AG04450 (cell line): Measurements from ENCODE around the gene TCF20. TPM values are rescaled to one million over a fixed set of nuclear protein-coding genes. Genes with fewer than 3 reads are reported as not detected.

ENCODE experiments used
- CTCF ChIA-PET: fragments of 300-600, 350-600 bp; formaldehyde crosslinking; extraction: SDS; loops from one replicate; lab custom pipeline; 2022; ENCODE audit warnings: antibody characterized with exemption, inconsistent platforms; lab: Charles Lee
- POLR2A ChIA-PET: fragments of 350-600 bp; formaldehyde crosslinking; extraction: SDS; loops from one replicate; lab custom pipeline; 2021; ENCODE audit warnings: antibody characterized with exemption, inconsistent platforms; lab: Yijun Ruan, JAX
- DNase-seq: peaks from one replicate; pipeline ENCODE4 v3.0.0-alpha.2; 2011; ENCODE audit warnings: low read depth, low spot score
- H3K27ac ChIP-seq: one replicate; pipeline ENCODE4 v1.5.1; 2012; ENCODE audit warnings: low read depth, low read length, control low read depth
- H3K27me3 ChIP-seq: one replicate; pipeline ENCODE4 v1.6.0; 2012; ENCODE audit warnings: low read length; ENCODE audit not compliant: control insufficient read depth, insufficient read depth
- H3K4me3 ChIP-seq: 2 replicates; pipeline ENCODE4 v1.5.1; 2011; ENCODE audit warnings: mild to moderate bottlenecking, low read depth, low read length, control low read depth
- H3K9me3 ChIP-seq: 2 replicates; pipeline ENCODE4 v1.5.1; 2012; ENCODE audit warnings: low read length; ENCODE audit not compliant: control insufficient read depth, insufficient read depth
- polyA plus RNA-seq: library from polyadenylated mRNA; depleted of rRNA; stranded (reverse); fragments of >200 nt; gene quantifications from 2 replicates; pipeline ENCODE4 v1.2.3, GENCODE V29; 2011
- TF ChIP-seq, protein P1 (sequence below): IDR thresholded peaks from 2 replicates; pipeline ENCODE4 v1.5.1; 2011; ENCODE audit warnings: low read depth, low read length, control low read depth, inconsistent platforms

The TCF20 gene
- polyA plus RNA-seq, 1 experiment: 14.1 TPM

DNA sequence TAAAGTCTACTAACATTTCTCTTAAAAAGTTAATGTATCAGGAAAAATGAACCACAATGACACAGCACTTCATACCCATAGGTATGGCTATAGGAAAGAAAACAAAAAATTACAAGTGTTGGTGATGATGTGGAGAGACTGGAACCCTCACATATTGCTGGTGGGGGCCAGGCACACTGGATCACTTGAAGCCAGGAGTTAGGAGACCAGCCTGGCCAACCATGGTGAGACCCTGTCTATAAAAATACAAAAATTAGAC, 26.7 kb downstream of the TCF20 start:
- ChIA-PET CTCF (no interaction called here), POLR2A (no interaction called here)
- DNase-seq: no peak
- Histone ChIP-seq H3K27ac (no peak overlapping the region), H3K9me3 (peaks cover 3% of the 10 kb centered on the region; the same call in 1 of the 2 replicates), H3K27me3 (no peaks in the 10 kb centered on the region), H3K4me3 (no peak overlapping the region)
- TF ChIP-seq, protein P1, sequence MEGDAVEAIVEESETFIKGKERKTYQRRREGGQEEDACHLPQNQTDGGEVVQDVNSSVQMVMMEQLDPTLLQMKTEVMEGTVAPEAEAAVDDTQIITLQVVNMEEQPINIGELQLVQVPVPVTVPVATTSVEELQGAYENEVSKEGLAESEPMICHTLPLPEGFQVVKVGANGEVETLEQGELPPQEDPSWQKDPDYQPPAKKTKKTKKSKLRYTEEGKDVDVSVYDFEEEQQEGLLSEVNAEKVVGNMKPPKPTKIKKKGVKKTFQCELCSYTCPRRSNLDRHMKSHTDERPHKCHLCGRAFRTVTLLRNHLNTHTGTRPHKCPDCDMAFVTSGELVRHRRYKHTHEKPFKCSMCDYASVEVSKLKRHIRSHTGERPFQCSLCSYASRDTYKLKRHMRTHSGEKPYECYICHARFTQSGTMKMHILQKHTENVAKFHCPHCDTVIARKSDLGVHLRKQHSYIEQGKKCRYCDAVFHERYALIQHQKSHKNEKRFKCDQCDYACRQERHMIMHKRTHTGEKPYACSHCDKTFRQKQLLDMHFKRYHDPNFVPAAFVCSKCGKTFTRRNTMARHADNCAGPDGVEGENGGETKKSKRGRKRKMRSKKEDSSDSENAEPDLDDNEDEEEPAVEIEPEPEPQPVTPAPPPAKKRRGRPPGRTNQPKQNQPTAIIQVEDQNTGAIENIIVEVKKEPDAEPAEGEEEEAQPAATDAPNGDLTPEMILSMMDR: no peak

DNA sequence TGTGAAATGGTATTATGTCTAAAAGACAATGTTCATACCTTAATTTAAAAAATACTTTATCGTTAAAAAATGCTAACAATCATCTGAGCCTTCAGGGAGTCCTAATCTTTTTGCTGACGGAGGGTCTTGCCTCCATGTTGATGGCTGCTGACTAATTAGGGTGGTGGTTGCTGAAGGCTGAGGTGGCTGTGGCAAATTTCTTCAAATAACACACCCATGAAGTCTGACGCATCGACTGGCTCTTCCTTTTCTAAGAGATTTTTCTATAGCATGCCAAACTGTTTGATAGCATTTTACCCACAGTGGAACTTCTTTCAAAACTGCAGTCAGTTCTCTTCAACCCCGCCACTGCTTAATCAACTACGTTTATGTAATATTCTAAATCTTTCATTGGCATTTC, 33.6 kb downstream of the TCF20 start:
- ChIA-PET POLR2A (no interaction called here), CTCF (no interaction called here)
- no peak overlapping the region for H3K4me3 ChIP-seq
- DNase-seq: no peak
- H3K27ac ChIP-seq: no peak overlapping the region
- H3K9me3 ChIP-seq: peaks cover 6% of the 10 kb centered on the region
- TF ChIP-seq, protein P1: no peak
- H3K27me3 ChIP-seq: no peaks in the 10 kb centered on the region

DNA sequence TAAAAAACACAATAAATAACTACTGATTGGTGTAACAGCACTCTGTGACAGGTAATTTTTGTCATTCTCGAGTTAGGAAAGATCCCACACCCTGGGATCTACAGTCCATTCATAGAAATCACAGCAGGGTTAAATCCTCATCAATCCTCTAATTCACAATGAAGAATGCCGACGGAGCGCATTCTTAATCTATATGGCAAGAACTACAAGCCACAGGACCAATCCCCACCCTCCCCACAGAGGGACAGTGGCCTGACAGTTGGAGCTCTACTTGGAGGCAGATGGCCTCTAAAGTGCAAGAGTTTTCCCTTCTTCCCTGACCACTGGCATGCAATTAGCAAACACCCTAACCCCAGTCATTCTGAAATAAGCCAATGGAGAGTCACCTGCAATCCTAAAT, 34.2 kb downstream of the TCF20 start:
- H3K27me3 ChIP-seq: no peaks in the 10 kb centered on the region
- H3K9me3 ChIP-seq: peaks cover 6% of the 10 kb centered on the region
- no peak overlapping the region for H3K27ac ChIP-seq
- CTCF ChIA-PET: no interaction called here
- no peak overlapping the region for H3K4me3 ChIP-seq
- POLR2A ChIA-PET: no interaction called here
- TF ChIP-seq, protein P1: no peak
- no peak for DNase-seq

DNA sequence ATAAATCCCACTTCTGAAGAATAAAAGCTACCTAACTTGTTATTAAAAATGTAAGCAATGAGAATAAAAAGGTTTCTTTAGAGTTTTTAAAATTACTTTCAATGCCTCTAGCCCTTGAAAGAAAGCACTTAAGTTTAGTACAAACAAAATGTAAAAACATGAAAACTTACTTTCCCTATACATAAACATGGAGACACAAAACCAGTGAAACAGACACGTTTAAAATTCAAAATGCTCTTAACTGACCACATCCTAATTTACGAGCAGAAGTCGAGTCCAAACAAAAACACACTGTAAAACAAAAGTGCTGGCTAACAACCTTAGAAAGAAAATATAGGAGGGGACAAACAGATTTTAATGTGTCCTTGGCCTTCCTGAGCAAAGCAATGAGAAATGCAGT, 36.6 kb downstream of the TCF20 start:
- no peaks in the 10 kb centered on the region for H3K27me3 ChIP-seq
- peaks cover 4% of the 10 kb centered on the region for H3K9me3 ChIP-seq
- TF ChIP-seq, protein P1: no peak
- no peak for DNase-seq
- H3K27ac ChIP-seq: no peak overlapping the region
- POLR2A ChIA-PET: no interaction called here
- no peak overlapping the region for H3K4me3 ChIP-seq
- CTCF ChIA-PET: no interaction called here

DNA sequence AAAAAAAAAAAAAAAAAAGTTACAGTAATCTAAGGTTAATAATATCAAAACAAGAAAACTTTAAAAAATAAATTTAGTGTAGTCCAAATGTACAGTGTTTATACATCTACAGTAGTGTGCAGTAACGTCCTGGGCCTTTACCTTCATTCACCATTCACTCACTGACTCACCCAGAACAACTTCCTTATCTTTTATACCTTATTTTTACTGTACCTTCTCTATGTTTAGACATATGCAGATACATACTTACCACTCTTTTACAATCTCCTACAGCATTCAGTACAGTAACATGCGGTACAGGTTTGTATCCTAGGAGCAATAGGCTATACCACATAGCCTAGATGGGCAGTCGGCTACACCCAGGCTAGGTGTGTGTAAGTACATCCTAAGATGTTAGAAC, 38.5 kb downstream of the TCF20 start:
- no peaks in the 10 kb centered on the region for H3K27me3 ChIP-seq
- no peaks in the 10 kb centered on the region for H3K9me3 ChIP-seq
- DNase-seq: no peak
- H3K27ac ChIP-seq: no peak overlapping the region
- POLR2A ChIA-PET: no interaction called here
- no peak overlapping the region for H3K4me3 ChIP-seq
- TF ChIP-seq, protein P1: no peak
- CTCF ChIA-PET: interaction anchor here (0.6 kb wide), 1 partner anchor 51 kb away, joined by 3 read pairs; no protein-coding TSS in a partner anchor
